CD4-positive, CD25-positive, alpha-beta regulatory T cell (primary cell): ENCODE measurements around the gene SGO2. TPM values are rescaled to one million over a fixed set of nuclear protein-coding genes. Genes with fewer than 3 reads are reported as not detected.

Experiments
- ATAC-seq, 2 donors: fragments of 150-1000 bp; cut with Tn5 transposase; one replicate each; pipeline ENCODE4 v1.10.0; 2021; ENCODE audit warnings: low read depth in 2 of 2, moderate number of reproducible peaks in 2 of 2, moderate library complexity in 1 of 2
- DNase-seq, 3 donors: peaks; one replicate each; pipeline versions ENCODE4 v3.0.0 to v3.0.0-alpha.2; 2012 to 2022; ENCODE audit warnings: mixed read lengths in 1 of 3
- H3K27ac ChIP-seq: one replicate; pipeline ENCODE4 v1.7.0; 2013; ENCODE audit warnings: mild to moderate bottlenecking, low read length; ENCODE audit not compliant: insufficient read depth, poor library complexity, severe bottlenecking
- H3K27me3 ChIP-seq: one replicate; pipeline ENCODE4 v1.7.0; 2013; ENCODE audit warnings: low read length; ENCODE audit not compliant: control insufficient read depth, insufficient read depth
- H3K36me3 ChIP-seq: one replicate; pipeline ENCODE4 v1.7.0; 2013; ENCODE audit warnings: mild to moderate bottlenecking, low read length, moderate library complexity; ENCODE audit not compliant: control insufficient read depth, insufficient read depth
- H3K4me1 ChIP-seq: 2 replicates; pipeline ENCODE4 v1.7.0; 2013; ENCODE audit warnings: mild to moderate bottlenecking, low read length; ENCODE audit not compliant: insufficient read depth, control insufficient read depth, poor library complexity, severe bottlenecking
- H3K4me3 ChIP-seq: one replicate; pipeline ENCODE4 v1.7.0; 2013; ENCODE audit warnings: low read depth, mild to moderate bottlenecking, low read length, moderate library complexity
- H3K9me3 ChIP-seq, 2 experiments: 1 replicate in 1 of 2; 2 replicates in 1 of 2; pipeline ENCODE4 v1.7.0; 2013; ENCODE audit warnings: low read length in 2 of 2, mild to moderate bottlenecking in 1 of 2, moderate library complexity in 1 of 2; ENCODE audit not compliant: control insufficient read depth in 2 of 2
- H3K27ac Mint-ChIP-seq, 3 donors: one replicate each; pipeline ENCODE4 v1.8.0; 2020 to 2022; ENCODE audit warnings: mild to moderate bottlenecking in 3 of 3, mixed read lengths in 3 of 3, moderate library complexity in 2 of 3
- H3K27me3 Mint-ChIP-seq: one replicate; pipeline ENCODE4 v1.8.0; 2022; ENCODE audit warnings: mild to moderate bottlenecking, mixed read lengths
- H3K36me3 Mint-ChIP-seq: one replicate; pipeline ENCODE4 v1.8.0; 2020; ENCODE audit warnings: mixed read lengths
- H3K4me1 Mint-ChIP-seq, 4 donors: one replicate each; pipeline ENCODE4 v1.8.0; 2020 to 2022; ENCODE audit warnings: mixed read lengths in 4 of 4, mild to moderate bottlenecking in 1 of 4
- H3K4me3 Mint-ChIP-seq, 4 donors: one replicate each; pipeline ENCODE4 v1.8.0; 2020 to 2022; ENCODE audit warnings: mild to moderate bottlenecking in 4 of 4, mixed read lengths in 4 of 4, moderate library complexity in 3 of 4
- H3K9me3 Mint-ChIP-seq, 7 donors: one replicate each; pipeline ENCODE4 v1.8.0; 2020 to 2022; ENCODE audit warnings: mixed read lengths in 7 of 7, mild to moderate bottlenecking in 3 of 7, moderate library complexity in 2 of 7
- polyA plus RNA-seq, 4 donors: library from polyadenylated mRNA; unstranded; fragments of 300-500 nt; fragmentation: Illumina TruSeq; gene quantifications; one replicate each; pipeline ENCODE4 v1.2.3, GENCODE V29; 2021
- total RNA-seq: library from RNA; stranded (reverse); gene quantifications from one replicate; pipeline ENCODE4 v1.2.3, GENCODE V29; 2022

Gene SGO2
- total and polyA plus RNA-seq, 5 donors from 2014 or later, result 2.3 to 4.9 (median 3.3) TPM

- no peak for DNase-seq
- H3K36me3 Mint-ChIP-seq, result no peaks in the 10 kb centered on the region
- Histone ChIP-seq H3K36me3 (no peaks in the 10 kb centered on the region), H3K27ac (no peak overlapping the region), H3K27me3 (peaks cover 5% of the 10 kb centered on the region), H3K4me1 (no peaks in the 10 kb centered on the region), H3K9me3 (no peaks in the 10 kb centered on the region), H3K4me3 (no peak overlapping the region)
- no peaks in the 10 kb centered on the region for H3K4me1 Mint-ChIP-seq
- peaks cover 0 to 2% (median 0%) of the 10 kb centered on the region in 7 donors for H3K9me3 Mint-ChIP-seq
- no peak overlapping the region for H3K27ac Mint-ChIP-seq
- no peak overlapping the region for H3K4me3 Mint-ChIP-seq
- no peak for ATAC-seq
- H3K27me3 Mint-ChIP-seq, result peaks cover 23% of the 10 kb centered on the region
Measured at GRCh38 chr2:200617156-200618053, 91.4 kb downstream of the SGO2 start.

- no peak overlapping the region for H3K4me3 Mint-ChIP-seq
- peaks cover 6% of the 10 kb centered on the region for H3K27me3 ChIP-seq
- ATAC-seq, result no peak
- no peaks in the 10 kb centered on the region for H3K36me3 Mint-ChIP-seq
- peaks cover 27% of the 10 kb centered on the region for H3K27me3 Mint-ChIP-seq
- no peaks in the 10 kb centered on the region for H3K36me3 ChIP-seq
- H3K4me1 ChIP-seq, result no peaks in the 10 kb centered on the region
- H3K4me3 ChIP-seq, result no peak overlapping the region
- no peak overlapping the region for H3K27ac Mint-ChIP-seq
- H3K9me3 ChIP-seq, result no peaks in the 10 kb centered on the region
- H3K4me1 Mint-ChIP-seq, result peaks cover 0 to 2% (median 0%) of the 10 kb centered on the region in 4 donors
- no peak overlapping the region for H3K27ac ChIP-seq
- peaks cover 0 to 2% (median 0%) of the 10 kb centered on the region in 7 donors for H3K9me3 Mint-ChIP-seq
- no peak for DNase-seq
Measured at GRCh38 chr2:200618054-200618419, 92.0 kb downstream of the SGO2 start.

GRCh38 chr2:200618590-200619021 lies 92.6 kb downstream of the SGO2 start:
- H3K36me3 ChIP-seq, result no peaks in the 10 kb centered on the region
- no peaks in the 10 kb centered on the region for H3K9me3 ChIP-seq
- Mint-ChIP-seq H3K27ac (no peak overlapping the region), H3K36me3 (no peaks in the 10 kb centered on the region), H3K9me3 (peaks cover 0 to 2% (median 0%) of the 10 kb centered on the region in 7 donors), H3K4me3 (no peak overlapping the region), H3K27me3 (peaks cover 22% of the 10 kb centered on the region), H3K4me1 (peaks cover 0 to 2% (median 0%) of the 10 kb centered on the region in 4 donors)
- H3K27ac ChIP-seq, result no peak overlapping the region
- peak in 1 of 3 donors; percentile 19 for DNase-seq
- H3K4me3 ChIP-seq, result no peak overlapping the region
- peaks cover 8% of the 10 kb centered on the region for H3K27me3 ChIP-seq
- ATAC-seq, result no peak
- H3K4me1 ChIP-seq, result no peaks in the 10 kb centered on the region

GRCh38 chr2:200619279-200619678 lies 93.3 kb downstream of the SGO2 start:
- DNase-seq (no peak), ATAC-seq (no peak)
- Histone ChIP-seq H3K36me3 (no peaks in the 10 kb centered on the region), H3K4me1 (no peaks in the 10 kb centered on the region), H3K27me3 (peaks cover 6% of the 10 kb centered on the region), H3K4me3 (no peak overlapping the region), H3K9me3 (no peaks in the 10 kb centered on the region), H3K27ac (no peak overlapping the region)
- Mint-ChIP-seq H3K9me3 (peaks cover 0 to 2% (median 0%) of the 10 kb centered on the region in 7 donors), H3K27ac (no peak overlapping the region), H3K4me1 (peaks cover 0 to 2% (median 0%) of the 10 kb centered on the region in 4 donors), H3K4me3 (no peak overlapping the region), H3K27me3 (peaks cover 22% of the 10 kb centered on the region), H3K36me3 (no peaks in the 10 kb centered on the region)

- Mint-ChIP-seq H3K4me3 (no peak overlapping the region), H3K27me3 (peaks cover 17% of the 10 kb centered on the region), H3K9me3 (no peaks in the 10 kb centered on the region), H3K36me3 (no peaks in the 10 kb centered on the region), H3K4me1 (peaks cover 0 to 2% (median 0%) of the 10 kb centered on the region in 4 donors), H3K27ac (no peak overlapping the region)
- Histone ChIP-seq H3K4me3 (no peak overlapping the region), H3K4me1 (no peaks in the 10 kb centered on the region), H3K27ac (no peak overlapping the region), H3K27me3 (peaks cover 6% of the 10 kb centered on the region), H3K36me3 (no peaks in the 10 kb centered on the region), H3K9me3 (no peaks in the 10 kb centered on the region)
- DNase-seq, result no peak
- no peak for ATAC-seq
Measured at GRCh38 chr2:200620606-200621390, 94.8 kb downstream of the SGO2 start.

GRCh38 chr2:200622106-200622505 lies 96.1 kb downstream of the SGO2 start:
- Mint-ChIP-seq H3K27ac (no peak overlapping the region), H3K4me3 (no peak overlapping the region), H3K9me3 (no peaks in the 10 kb centered on the region), H3K36me3 (no peaks in the 10 kb centered on the region), H3K27me3 (peaks cover 20% of the 10 kb centered on the region), H3K4me1 (peaks cover 0 to 2% (median 0%) of the 10 kb centered on the region in 4 donors)
- H3K27me3 ChIP-seq, result peaks cover 12% of the 10 kb centered on the region
- DNase-seq (no peak), ATAC-seq (no peak)
- H3K9me3 ChIP-seq, result no peaks in the 10 kb centered on the region
- no peaks in the 10 kb centered on the region for H3K36me3 ChIP-seq
- no peak overlapping the region for H3K4me3 ChIP-seq
- no peaks in the 10 kb centered on the region for H3K4me1 ChIP-seq
- no peak overlapping the region for H3K27ac ChIP-seq

- no peaks in the 10 kb centered on the region for H3K36me3 ChIP-seq
- DNase-seq (no peak), ATAC-seq (no peak)
- H3K4me3 ChIP-seq, result no peak overlapping the region
- peaks cover 0 to 2% (median 0%) of the 10 kb centered on the region in 4 donors for H3K4me1 Mint-ChIP-seq
- no peaks in the 10 kb centered on the region for H3K9me3 Mint-ChIP-seq
- peaks cover 34% of the 10 kb centered on the region for H3K27me3 Mint-ChIP-seq
- no peaks in the 10 kb centered on the region for H3K36me3 Mint-ChIP-seq
- H3K27ac Mint-ChIP-seq, result no peak overlapping the region
- H3K9me3 ChIP-seq, result no peaks in the 10 kb centered on the region
- H3K4me1 ChIP-seq, result no peaks in the 10 kb centered on the region
- no peak overlapping the region for H3K27ac ChIP-seq
- H3K4me3 Mint-ChIP-seq, result no peak overlapping the region
- peaks cover 9% of the 10 kb centered on the region for H3K27me3 ChIP-seq
Measured at GRCh38 chr2:200624026-200624425, 98.0 kb downstream of the SGO2 start.
